Activated effector memory CD4-positive, alpha-beta T cell treated with Interleukin-2 at 50 U/mL for 16 hours (primary cell): ENCODE data around the gene RNF186.
"Not testable (repeated sequence)": the region's sequence is repeated elsewhere in the genome, so short reads cannot be mapped to it uniquely, and the experiment has no call there.

ENCODE experiments used
- DNase-seq: peaks from one replicate; pipeline ENCODE4 v3.0.0-alpha.2; 2020

Gene RNF186

GRCh38 chr1:19814681-19815503 is at the start of gene RNF186:
Gene RNF186 (minus strand): TSS chr1:19815283. CDS start chr1:19815101, 182 bp downstream.
- no peak for DNase-seq

GRCh38 chr1:19864570-19865160 is 49.6 kb upstream of the RNF186 start:
- no peak for DNase-seq

- DNase-seq = no peak
These were observed 47.9 kb upstream of the RNF186 start for GRCh38 chr1:19862944-19863343.

GRCh38 chr1:19861842-19862530 is 46.9 kb upstream of the RNF186 start:
- DNase-seq = no peak

GRCh38 chr1:19861034-19861433 is 46.0 kb upstream of the RNF186 start:
- no peak for DNase-seq

GRCh38 chr1:19860418-19860817 is 45.3 kb upstream of the RNF186 start:
- no peak for DNase-seq

GRCh38 chr1:19859876-19860275 is 44.8 kb upstream of the RNF186 start:
- DNase-seq = no peak

GRCh38 chr1:19858893-19859292 is 43.8 kb upstream of the RNF186 start:
- DNase-seq = no peak

GRCh38 chr1:19854866-19855265 is 39.8 kb upstream of the RNF186 start:
- DNase-seq = no peak

GRCh38 chr1:19852036-19852435 is 37.0 kb upstream of the RNF186 start:
- DNase-seq = no peak

GRCh38 chr1:19850214-19850613 is 35.1 kb upstream of the RNF186 start:
- no peak for DNase-seq

GRCh38 chr1:19849307-19849706 is 34.2 kb upstream of the RNF186 start:
- not testable (repeated sequence) for DNase-seq

GRCh38 chr1:19847334-19847733 is 32.3 kb upstream of the RNF186 start:
- DNase-seq = not testable (repeated sequence)

- no peak for DNase-seq
These were observed 31.3 kb upstream of the RNF186 start for GRCh38 chr1:19846338-19846737.

- DNase-seq = no peak
These were observed 30.5 kb upstream of the RNF186 start for GRCh38 chr1:19845555-19845954.

GRCh38 chr1:19844731-19845495 is 29.8 kb upstream of the RNF186 start:
- no peak for DNase-seq

- DNase-seq = no peak
These were observed 25.1 kb upstream of the RNF186 start for GRCh38 chr1:19840228-19840627.

- DNase-seq = no peak
These were observed 22.8 kb upstream of the RNF186 start for GRCh38 chr1:19837866-19838265.

GRCh38 chr1:19835578-19835977 is 20.5 kb upstream of the RNF186 start:
- no peak for DNase-seq

- no peak for DNase-seq
These were observed 16.4 kb upstream of the RNF186 start for GRCh38 chr1:19831441-19831840.

GRCh38 chr1:19828546-19828945 is 13.5 kb upstream of the RNF186 start:
- no peak for DNase-seq

GRCh38 chr1:19825298-19825697 is 10.2 kb upstream of the RNF186 start:
- DNase-seq = no peak

- DNase-seq = no peak
These were observed 9.5 kb upstream of the RNF186 start for GRCh38 chr1:19824541-19824940.
